HG02852 (cell line): ENCODE measurements around the gene HOXB9.

Experiments used
- ATAC-seq: cut with Tn5 transposase; IDR thresholded peaks from one replicate; pipeline ENCODE4 v1.9.1; 2021; ENCODE audit warnings: mild to moderate bottlenecking, moderate library complexity; ENCODE audit not compliant: unreplicated experiment

HOXB9 gene

DNA sequence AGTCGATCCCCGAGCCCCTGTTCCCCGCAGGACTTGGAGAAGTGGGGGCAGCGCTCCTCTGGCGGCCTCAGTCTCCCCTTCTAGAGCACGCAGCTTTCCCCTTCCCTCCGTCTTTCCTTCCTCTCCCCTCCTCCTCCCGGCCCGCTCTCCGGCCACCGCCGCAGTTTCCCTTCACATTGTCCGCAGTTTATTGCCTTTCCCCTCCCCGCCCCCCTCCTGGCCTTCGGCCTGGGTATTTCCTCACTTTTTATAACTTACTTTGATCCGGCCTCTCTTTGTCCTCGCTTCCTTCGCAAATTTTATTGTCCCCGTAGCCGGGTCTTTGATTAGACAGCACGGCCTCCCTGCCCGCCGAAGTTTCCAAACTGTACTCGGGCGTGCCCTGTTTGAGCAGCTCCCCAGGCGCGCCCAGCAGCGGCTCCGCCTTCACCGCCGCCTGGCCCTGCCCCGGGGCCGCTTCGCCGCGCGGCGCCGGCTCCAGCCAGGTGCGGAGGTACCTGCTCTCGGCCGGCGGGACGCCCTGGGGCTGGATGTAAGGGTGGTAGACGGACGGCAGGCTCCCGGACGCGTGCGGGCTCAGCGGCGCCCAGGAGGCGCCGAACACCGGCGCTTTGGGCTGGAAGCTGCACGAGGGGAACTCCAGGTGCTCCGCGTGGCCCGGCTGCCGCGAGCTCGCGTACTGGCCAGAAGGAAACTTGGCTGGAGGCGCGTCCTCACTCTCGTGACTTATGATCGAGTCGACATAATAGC lies 488 bp downstream of the HOXB9 start:
- ATAC-seq: no peak

DNA sequence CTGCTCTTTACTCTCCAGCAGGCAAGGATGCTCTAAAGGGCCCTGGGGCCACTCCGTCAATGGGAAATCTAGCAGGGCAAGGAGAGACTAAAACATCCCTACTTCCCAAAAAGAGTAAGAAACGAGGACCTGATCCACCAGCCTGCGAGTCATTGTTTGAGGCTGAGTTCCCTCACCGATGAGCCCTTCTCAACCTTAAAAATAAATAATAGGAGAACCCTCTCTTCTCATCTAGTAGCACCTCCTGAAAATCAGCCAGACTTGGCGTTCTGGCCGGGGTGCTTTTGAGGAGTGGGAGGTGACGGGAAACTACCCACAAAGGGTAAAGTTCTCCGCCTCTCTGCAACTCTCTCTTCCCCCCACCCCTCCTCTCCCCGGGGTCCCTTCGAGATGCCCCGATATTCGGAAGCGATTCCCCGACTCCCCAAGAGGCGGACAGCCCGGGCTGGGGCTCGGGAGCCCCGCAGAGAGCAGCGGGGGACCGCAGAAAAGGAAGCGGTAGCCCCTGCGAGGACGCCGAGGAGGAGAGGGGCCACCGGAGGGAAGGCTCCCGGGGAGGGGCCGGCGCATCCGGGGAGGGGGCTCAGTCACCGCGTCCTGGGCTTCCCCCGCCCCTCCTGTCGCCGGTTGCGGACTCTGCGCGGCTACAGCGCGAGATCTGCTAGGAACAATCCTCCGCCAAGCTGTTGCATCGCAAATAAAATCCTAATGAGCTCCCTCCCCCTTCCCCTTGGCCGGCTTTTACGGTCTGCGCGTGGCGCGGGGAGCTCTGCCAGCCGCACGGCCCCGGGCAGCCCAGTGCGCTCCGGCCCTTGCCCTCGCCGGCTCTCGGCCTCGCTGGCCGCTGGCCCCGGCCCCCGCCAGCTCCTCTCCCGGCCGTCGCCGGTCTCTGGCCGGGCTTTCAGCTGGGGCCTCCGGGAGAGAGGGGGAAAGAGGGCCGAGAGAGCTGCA lies 1.3 kb downstream of the HOXB9 start:
- no peak for ATAC-seq

DNA sequence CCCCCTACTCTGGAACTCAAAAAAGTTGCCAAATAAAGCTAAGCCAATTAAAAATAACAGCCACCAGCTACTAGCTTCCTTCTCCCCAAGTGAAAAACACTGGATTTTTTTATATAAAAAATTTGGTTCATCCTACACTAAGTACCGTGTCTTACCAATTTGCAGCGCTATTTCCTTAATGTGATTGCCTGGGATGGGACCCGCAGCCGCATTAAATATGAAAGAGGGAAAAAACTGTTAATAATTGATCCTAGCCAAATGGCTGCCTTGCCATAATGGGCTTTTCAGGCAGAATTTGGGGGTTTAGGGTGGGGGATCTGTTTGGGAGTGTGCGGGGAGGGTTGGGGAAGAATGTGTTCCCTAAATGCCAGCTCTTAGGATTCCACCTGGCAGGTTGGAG lies 2.0 kb downstream of the HOXB9 start:
- no peak for ATAC-seq

DNA sequence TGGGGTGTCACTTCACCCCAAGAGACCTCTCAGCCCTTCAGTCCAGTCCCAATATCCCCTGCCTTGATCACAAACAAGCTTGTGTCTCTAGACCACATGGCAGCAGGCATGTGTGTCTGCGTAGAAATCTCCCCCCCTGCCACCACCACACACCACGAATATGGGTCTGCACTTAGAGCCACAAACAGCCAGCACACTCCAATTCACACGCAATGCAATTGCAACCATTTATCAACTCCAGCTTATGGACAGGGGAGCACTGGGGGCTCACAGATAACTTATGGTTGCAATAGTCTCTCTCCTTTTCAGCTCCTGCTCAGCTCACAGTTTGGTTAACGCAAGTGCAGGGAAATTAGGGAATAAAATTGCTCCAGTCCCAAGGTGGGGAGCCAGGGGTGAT lies 2.6 kb downstream of the HOXB9 start:
- ATAC-seq: no peak

DNA sequence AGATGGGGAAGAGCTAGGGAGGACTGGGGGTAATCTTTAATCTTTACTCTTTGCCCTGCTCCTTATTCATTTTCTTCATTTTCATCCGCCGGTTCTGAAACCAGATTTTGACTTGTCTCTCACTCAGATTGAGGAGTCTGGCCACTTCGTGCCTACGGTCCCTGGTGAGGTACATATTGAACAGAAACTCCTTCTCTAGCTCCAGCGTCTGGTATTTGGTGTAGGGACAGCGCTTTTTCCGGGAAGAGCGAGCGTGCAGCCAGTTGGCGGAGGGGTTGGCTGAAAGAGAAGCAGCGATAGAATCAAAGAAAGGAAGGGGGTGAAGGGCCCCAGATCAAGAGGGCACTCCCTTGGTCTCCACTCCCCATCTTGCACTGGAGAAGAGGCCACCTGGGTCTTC lies 3.3 kb downstream of the HOXB9 start:
- no peak for ATAC-seq

- no peak for ATAC-seq
Observed at GRCh38 chr17:48621410-48622392, 4.5 kb downstream of the HOXB9 start.

- ATAC-seq: no peak
Observed at GRCh38 chr17:48620461-48621139, 5.6 kb downstream of the HOXB9 start.

GRCh38 chr17:48619826-48620449 lies 6.2 kb downstream of the HOXB9 start:
- no peak for ATAC-seq

- no peak for ATAC-seq
Observed at GRCh38 chr17:48618256-48618896, 7.8 kb downstream of the HOXB9 start.

GRCh38 chr17:48617471-48618255 lies 8.5 kb downstream of the HOXB9 start:
- no peak for ATAC-seq

DNA sequence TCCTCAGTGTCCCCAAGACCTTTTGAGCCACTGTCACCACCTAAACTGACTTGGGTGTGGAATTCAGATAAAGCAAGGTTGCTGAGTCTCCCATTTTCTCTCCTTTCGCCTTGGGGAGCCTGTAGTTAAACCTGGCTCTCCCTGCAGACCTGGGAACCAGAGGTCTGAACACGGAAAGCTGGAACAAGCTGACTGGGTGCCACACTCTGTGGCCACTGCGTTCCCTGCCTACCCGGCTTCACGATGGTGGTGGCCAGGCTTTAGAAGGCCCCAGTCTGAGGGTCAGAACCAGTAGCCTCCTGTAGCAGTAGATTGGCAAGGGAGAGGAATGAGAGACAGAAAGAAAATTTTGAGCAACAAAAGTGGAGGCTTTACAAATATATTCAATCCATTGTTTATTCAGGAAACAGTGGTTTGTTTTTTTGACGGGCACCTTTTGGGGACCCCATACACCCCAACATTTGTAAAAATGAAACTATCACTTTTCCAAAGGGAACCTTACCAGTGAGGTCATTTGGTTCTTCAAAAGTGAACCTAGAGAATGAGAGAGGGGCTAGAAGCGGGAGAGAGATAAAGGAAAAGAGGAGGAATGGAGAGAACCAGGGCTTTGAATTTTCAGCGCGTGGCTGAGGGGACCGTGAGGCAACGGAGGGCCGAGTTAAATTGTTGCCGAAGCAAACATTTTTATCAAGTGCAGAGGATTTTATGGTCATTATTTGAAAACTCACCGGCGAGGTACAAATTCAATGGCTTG lies 9.3 kb downstream of the HOXB9 start:
- no peak for ATAC-seq

DNA sequence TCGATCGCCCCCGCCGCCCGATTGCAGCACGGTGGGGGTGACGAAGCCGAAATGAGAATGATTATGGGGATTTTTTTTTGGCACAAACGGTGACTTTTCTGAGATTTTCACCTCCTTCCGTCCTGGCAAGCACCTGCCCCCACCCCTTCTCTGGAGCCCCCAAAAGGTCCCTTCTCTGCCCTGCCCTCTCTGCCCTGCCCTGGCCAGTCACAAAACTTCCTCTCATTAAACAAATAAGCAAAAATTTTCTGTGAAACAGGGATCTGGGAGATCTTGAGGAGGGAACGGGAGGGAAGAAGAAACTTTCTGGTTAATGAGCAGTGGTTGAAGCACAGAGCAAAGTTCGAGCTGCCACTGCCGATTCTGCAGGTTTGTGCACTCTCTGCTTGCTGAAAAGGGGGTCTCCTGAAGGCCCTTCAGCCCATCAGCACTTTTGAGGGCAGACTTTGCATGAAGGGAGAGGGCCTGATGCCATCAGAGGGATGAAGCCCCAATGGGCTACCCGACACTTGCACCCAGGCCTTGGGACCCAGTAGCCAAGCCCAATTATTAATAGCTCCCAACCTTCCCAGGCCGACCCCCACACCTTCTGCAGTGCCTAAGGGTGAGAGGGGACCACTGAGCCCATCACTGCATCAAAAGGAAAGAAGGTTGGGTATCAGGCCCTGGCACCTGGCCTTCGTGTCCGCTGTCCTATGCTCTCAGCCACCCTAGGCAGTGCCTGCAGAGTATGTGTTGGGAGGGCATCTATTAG lies 10.0 kb downstream of the HOXB9 start:
- no peak for ATAC-seq

GRCh38 chr17:48615047-48615962 lies 10.9 kb downstream of the HOXB9 start, which contains the start of gene HOXB8:
Gene HOXB8, minus strand, starts transcription at chr17:48615292. Its CDS starts 588 bp downstream, at chr17:48614704.
- ATAC-seq: no peak

- no peak for ATAC-seq
Observed at GRCh38 chr17:48613862-48614694, 12.1 kb downstream of the HOXB9 start.
